Measurements from ENCODE around the gene NFE2L3. TPM values are rescaled to one million over a fixed set of nuclear protein-coding genes. Genes with fewer than 3 reads are reported as not detected.

Gene NFE2L3
- total and polyA plus RNA-seq, 9 of the 15 experiments (the other 6 are each of a cell fraction or from before 2014, with no cell fraction given): 2.9 to 16.9 (median 12.4) TPM

DNA sequence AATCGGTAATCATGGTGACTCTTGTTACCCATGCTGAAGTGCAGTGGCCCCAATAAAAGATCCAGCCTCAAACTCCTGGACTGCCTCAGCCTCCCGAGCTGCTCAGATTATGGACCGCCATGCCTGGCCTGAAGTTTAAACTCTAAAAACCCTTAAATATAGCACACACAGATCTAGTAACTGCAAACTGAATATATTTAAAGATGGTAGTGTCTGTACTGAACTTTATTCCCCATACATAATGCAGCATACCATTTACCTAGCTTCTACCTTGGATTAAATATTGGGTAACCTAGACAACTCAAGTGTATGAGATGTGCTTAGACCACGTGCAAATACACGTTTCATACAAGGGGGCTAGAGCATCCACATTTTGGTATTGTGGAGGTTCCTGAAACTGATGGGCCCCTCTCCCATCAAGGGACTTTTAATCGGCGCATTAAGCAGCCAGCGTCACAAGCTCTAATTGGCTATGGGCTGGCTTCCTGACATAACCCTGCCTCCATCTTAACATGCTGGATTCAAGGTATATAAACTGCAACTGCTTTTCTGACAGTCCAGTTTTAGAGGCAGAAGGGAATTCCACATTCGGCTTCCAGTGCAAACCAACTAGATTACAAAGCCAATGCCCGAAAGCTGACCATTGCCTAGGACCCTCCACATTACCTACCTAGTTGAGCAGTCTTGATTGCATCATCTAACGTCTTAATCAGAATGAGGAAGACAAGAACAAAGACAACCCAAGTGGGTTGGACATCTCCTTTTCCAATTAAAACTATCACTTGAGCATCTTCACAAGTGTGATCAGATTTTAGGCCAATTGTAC is 35.6 kb downstream of the NFE2L3 start (continued):
- TF ChIP-seq MNT (conservative IDR thresholded peaks at IDR 0.05) (peak in 1 of 2 experiments; percentile 50; a peak in 3 of 4 replicates), FOXJ3 (CRISPR knock-in tag; IDR thresholded peaks at IDR 0.05) (no peak), PCBP1 (IDR thresholded peaks at IDR 0.05; ENCODE audit: low read depth, low read length, poor library complexity, severe bottlenecking) (no peak), YBX1 (IDR thresholded peaks at IDR 0.05) (no peak), TRIM28 (IDR thresholded peaks at IDR 0.05) (no peak), POLR2AphosphoS5 (IDR thresholded peaks at IDR 0.05; ENCODE audit: control insufficient read depth, insufficient read depth, low read depth, low read length) (peak; percentile 67)
- TF ChIP-seq, protein P1, sequence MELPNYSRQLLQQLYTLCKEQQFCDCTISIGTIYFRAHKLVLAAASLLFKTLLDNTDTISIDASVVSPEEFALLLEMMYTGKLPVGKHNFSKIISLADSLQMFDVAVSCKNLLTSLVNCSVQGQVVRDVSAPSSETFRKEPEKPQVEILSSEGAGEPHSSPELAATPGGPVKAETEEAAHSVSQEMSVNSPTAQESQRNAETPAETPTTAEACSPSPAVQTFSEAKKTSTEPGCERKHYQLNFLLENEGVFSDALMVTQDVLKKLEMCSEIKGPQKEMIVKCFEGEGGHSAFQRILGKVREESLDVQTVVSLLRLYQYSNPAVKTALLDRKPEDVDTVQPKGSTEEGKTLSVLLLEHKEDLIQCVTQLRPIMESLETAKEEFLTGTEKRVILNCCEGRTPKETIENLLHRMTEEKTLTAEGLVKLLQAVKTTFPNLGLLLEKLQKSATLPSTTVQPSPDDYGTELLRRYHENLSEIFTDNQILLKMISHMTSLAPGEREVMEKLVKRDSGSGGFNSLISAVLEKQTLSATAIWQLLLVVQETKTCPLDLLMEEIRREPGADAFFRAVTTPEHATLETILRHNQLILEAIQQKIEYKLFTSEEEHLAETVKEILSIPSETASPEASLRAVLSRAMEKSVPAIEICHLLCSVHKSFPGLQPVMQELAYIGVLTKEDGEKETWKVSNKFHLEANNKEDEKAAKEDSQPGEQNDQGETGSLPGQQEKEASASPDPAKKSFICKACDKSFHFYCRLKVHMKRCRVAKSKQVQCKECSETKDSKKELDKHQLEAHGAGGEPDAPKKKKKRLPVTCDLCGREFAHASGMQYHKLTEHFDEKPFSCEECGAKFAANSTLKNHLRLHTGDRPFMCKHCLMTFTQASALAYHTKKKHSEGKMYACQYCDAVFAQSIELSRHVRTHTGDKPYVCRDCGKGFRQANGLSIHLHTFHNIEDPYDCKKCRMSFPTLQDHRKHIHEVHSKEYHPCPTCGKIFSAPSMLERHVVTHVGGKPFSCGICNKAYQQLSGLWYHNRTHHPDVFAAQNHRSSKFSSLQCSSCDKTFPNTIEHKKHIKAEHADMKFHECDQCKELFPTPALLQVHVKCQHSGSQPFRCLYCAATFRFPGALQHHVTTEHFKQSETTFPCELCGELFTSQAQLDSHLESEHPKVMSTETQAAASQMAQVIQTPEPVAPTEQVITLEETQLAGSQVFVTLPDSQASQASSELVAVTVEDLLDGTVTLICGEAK (IDR thresholded peaks at IDR 0.05): no peak
- TF ChIP-seq, protein P1 (CRISPR knock-in tag; IDR thresholded peaks at IDR 0.05): no peak
- TF ChIP-seq, protein P2, sequence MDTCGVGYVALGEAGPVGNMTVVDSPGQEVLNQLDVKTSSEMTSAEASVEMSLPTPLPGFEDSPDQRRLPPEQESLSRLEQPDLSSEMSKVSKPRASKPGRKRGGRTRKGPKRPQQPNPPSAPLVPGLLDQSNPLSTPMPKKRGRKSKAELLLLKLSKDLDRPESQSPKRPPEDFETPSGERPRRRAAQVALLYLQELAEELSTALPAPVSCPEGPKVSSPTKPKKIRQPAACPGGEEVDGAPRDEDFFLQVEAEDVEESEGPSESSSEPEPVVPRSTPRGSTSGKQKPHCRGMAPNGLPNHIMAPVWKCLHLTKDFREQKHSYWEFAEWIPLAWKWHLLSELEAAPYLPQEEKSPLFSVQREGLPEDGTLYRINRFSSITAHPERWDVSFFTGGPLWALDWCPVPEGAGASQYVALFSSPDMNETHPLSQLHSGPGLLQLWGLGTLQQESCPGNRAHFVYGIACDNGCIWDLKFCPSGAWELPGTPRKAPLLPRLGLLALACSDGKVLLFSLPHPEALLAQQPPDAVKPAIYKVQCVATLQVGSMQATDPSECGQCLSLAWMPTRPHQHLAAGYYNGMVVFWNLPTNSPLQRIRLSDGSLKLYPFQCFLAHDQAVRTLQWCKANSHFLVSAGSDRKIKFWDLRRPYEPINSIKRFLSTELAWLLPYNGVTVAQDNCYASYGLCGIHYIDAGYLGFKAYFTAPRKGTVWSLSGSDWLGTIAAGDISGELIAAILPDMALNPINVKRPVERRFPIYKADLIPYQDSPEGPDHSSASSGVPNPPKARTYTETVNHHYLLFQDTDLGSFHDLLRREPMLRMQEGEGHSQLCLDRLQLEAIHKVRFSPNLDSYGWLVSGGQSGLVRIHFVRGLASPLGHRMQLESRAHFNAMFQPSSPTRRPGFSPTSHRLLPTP (IDR thresholded peaks at IDR 0.05; ENCODE audit: borderline replicate concordance, extremely low read depth, insufficient read length): no peak
